Measurements from ENCODE around the gene ARHGAP15.

DNA sequence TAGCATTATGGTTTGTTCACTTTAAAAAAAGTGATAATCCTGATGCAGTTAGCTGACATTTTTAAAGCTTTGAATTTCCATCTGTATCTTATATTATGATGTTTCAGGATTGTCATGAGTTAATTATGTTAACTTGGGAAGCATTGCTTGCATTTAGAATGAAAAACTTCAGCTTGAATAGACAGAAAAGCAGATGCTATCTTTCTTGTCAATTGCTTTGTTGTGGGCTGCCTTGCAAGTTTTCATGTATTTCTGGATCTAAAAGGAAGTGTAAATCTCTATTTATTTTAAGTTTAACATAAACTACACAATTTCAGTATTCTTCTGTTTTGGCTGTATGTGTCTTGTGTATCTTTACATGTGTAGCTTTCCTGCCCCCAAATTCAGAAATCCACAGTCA lies 479.5 kb downstream of the ARHGAP15 start:
- no peak for TF ChIP-seq EZH2 (IDR thresholded peaks at IDR 0.05)
- no peak for TF ChIP-seq POLR2AphosphoS5 (IDR thresholded peaks at IDR 0.05; ENCODE audit: borderline replicate concordance, low read depth, low read length)
